ENCODE measurements around the gene ZRANB2. TPM values are rescaled to one million over a fixed set of nuclear protein-coding genes. Genes with fewer than 3 reads are reported as not detected.

Gene ZRANB2
- total and polyA plus RNA-seq, 9 of the 15 experiments (the other 6 are each of a cell fraction or from before 2014, with no cell fraction given) = 80.8 to 264 (median 157) TPM

DNA sequence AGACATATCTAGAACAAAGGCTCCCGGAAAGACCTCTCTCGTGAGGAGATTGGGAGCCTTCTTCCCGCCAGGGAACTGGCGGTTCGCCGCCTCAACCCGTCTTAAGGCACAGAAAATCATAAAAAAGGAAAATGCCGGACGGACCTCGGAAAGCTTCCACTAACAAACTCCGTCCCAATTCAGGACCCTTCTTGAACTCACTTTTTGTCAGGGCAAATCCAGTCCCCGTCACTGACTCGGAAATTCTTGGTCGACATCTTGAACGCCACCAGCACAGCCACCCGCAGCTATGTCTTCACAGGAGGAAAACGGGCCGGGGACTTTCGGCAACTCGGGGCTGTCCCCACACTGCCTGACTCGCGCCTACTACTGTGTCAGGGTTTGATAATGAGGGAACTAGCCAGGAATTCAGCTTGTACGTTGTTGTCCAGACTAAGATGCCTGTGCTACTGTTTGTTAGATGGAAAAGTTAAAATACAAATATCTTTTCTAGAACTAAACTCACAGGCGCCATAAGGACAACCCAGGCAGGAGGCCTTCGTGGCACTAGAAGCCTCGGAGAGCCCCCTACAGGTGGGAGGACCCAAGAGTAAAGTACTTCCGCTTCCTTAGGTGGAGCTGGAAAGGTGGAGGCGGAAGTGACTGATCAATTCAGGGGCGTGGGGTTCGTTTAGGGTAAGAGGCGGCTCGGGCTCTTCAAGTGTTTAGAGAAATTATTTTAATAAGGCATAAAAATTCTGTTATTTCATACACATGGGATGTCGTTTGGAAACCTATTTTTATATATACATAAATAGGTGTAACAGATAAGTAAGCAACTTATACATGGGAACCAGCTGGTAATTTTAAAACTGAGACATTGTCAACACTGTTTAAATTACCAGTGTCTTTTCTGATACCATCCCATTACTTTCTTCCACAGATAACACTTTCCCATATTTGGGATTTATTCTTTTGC lies at the start of gene ZRANB2 (continued):
- TF ChIP-seq ZBTB17 (CRISPR knock-in tag; IDR thresholded peaks at IDR 0.05) = no peak
- no peak for TF ChIP-seq RBM34 (IDR thresholded peaks at IDR 0.05; ENCODE audit: borderline replicate concordance, insufficient read depth, low read length)
- peak in 1 of 2 experiments; percentile 33; a peak in 1 of 4 replicates for TF ChIP-seq TRIM24 (IDR thresholded peaks at IDR 0.05)
- TF ChIP-seq ZNF354B (CRISPR knock-in tag; IDR thresholded peaks at IDR 0.05) = no peak
- no peak for TF ChIP-seq HNRNPL (IDR thresholded peaks at IDR 0.05; ENCODE audit: low read depth, low read length)
- TF ChIP-seq SMARCA4 (IDR thresholded peaks at IDR 0.05) = no peak
- no peak for TF ChIP-seq HNRNPK (IDR thresholded peaks at IDR 0.05; ENCODE audit: low read depth, low read length, poor library complexity, severe bottlenecking)
- TF ChIP-seq GABPB1 (CRISPR knock-in tag; IDR thresholded peaks at IDR 0.05) = peak; percentile 78
- TF ChIP-seq, protein P1, sequence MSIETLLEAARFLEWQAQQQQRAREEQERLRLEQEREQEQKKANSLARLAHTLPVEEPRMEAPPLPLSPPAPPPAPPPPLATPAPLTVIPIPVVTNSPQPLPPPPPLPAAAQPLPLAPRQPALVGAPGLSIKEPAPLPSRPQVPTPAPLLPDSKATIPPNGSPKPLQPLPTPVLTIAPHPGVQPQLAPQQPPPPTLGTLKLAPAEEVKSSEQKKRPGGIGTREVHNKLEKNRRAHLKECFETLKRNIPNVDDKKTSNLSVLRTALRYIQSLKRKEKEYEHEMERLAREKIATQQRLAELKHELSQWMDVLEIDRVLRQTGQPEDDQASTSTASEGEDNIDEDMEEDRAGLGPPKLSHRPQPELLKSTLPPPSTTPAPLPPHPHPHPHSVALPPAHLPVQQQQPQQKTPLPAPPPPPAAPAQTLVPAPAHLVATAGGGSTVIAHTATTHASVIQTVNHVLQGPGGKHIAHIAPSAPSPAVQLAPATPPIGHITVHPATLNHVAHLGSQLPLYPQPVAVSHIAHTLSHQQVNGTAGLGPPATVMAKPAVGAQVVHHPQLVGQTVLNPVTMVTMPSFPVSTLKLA (conservative IDR thresholded peaks at IDR 0.05) = peak; percentile 74 to 79
- TF ChIP-seq, protein P2, sequence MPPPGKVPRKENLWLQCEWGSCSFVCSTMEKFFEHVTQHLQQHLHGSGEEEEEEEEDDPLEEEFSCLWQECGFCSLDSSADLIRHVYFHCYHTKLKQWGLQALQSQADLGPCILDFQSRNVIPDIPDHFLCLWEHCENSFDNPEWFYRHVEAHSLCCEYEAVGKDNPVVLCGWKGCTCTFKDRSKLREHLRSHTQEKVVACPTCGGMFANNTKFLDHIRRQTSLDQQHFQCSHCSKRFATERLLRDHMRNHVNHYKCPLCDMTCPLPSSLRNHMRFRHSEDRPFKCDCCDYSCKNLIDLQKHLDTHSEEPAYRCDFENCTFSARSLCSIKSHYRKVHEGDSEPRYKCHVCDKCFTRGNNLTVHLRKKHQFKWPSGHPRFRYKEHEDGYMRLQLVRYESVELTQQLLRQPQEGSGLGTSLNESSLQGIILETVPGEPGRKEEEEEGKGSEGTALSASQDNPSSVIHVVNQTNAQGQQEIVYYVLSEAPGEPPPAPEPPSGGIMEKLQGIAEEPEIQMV (tag; conservative IDR thresholded peaks at IDR 0.05; ENCODE audit: low read depth) = no peak
- TF ChIP-seq, protein P3, sequence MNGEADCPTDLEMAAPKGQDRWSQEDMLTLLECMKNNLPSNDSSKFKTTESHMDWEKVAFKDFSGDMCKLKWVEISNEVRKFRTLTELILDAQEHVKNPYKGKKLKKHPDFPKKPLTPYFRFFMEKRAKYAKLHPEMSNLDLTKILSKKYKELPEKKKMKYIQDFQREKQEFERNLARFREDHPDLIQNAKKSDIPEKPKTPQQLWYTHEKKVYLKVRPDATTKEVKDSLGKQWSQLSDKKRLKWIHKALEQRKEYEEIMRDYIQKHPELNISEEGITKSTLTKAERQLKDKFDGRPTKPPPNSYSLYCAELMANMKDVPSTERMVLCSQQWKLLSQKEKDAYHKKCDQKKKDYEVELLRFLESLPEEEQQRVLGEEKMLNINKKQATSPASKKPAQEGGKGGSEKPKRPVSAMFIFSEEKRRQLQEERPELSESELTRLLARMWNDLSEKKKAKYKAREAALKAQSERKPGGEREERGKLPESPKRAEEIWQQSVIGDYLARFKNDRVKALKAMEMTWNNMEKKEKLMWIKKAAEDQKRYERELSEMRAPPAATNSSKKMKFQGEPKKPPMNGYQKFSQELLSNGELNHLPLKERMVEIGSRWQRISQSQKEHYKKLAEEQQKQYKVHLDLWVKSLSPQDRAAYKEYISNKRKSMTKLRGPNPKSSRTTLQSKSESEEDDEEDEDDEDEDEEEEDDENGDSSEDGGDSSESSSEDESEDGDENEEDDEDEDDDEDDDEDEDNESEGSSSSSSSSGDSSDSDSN (IDR thresholded peaks at IDR 0.05; ENCODE audit: borderline replicate concordance in 1 of 2, low read depth in 2 of 2, low read length in 2 of 2) = no peak
- TF ChIP-seq CBX8 (IDR thresholded peaks at IDR 0.05; ENCODE audit: borderline replicate concordance, extremely low read depth, low read depth, low read length, poor library complexity, severe bottlenecking) = no peak
- TF ChIP-seq, protein P4, sequence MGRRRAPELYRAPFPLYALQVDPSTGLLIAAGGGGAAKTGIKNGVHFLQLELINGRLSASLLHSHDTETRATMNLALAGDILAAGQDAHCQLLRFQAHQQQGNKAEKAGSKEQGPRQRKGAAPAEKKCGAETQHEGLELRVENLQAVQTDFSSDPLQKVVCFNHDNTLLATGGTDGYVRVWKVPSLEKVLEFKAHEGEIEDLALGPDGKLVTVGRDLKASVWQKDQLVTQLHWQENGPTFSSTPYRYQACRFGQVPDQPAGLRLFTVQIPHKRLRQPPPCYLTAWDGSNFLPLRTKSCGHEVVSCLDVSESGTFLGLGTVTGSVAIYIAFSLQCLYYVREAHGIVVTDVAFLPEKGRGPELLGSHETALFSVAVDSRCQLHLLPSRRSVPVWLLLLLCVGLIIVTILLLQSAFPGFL (CRISPR knock-in tag; IDR thresholded peaks at IDR 0.05) = no peak
- no peak for TF ChIP-seq SMC3 (conservative IDR thresholded peaks at IDR 0.05; ENCODE audit: insufficient read depth, low read depth, low read length)
- TF ChIP-seq HMG20B (CRISPR knock-in tag; IDR thresholded peaks at IDR 0.05) = no peak
- TF ChIP-seq ARID1B (IDR thresholded peaks at IDR 0.05) = no peak; the same call in 1 of the 2 replicates
- TF ChIP-seq SRSF1 (IDR thresholded peaks at IDR 0.05; ENCODE audit: low read depth, low read length) = no peak
- no peak for TF ChIP-seq CBFA2T3 (IDR thresholded peaks at IDR 0.05)
- TF ChIP-seq, protein P5, sequence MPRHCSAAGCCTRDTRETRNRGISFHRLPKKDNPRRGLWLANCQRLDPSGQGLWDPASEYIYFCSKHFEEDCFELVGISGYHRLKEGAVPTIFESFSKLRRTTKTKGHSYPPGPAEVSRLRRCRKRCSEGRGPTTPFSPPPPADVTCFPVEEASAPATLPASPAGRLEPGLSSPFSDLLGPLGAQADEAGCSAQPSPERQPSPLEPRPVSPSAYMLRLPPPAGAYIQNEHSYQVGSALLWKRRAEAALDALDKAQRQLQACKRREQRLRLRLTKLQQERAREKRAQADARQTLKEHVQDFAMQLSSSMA (CRISPR knock-in tag; IDR thresholded peaks at IDR 0.05) = no peak

Measured in K562 (cell line).